ENCODE results near the gene IGLL5. TPM values are rescaled to one million over a fixed set of nuclear protein-coding genes. Genes with fewer than 3 reads are reported as not detected.
"Not testable (repeated sequence)": the region's sequence is repeated elsewhere in the genome, so short reads cannot be mapped to it uniquely, and the experiment has no call there.

The IGLL5 gene
- total RNA-seq, 1 donor from 2014 or later = 1.5 TPM

- DNase-seq (ENCODE audit: low spot score) = no peak
Observed at GRCh38 chr22:22914726-22915669, 27.4 kb downstream of the IGLL5 start.

- no peak for DNase-seq (ENCODE audit: low spot score)
Observed at GRCh38 chr22:22915670-22916035, 28.0 kb downstream of the IGLL5 start.

- no peak for DNase-seq (ENCODE audit: low spot score)
Observed at GRCh38 chr22:22916215-22916951, 28.8 kb downstream of the IGLL5 start.

GRCh38 chr22:22916952-22917290 lies 29.3 kb downstream of the IGLL5 start:
- DNase-seq (ENCODE audit: low spot score) = no peak

- DNase-seq (ENCODE audit: low spot score) = no peak
Observed at GRCh38 chr22:22917377-22917776, 29.8 kb downstream of the IGLL5 start.

- DNase-seq (ENCODE audit: low spot score) = no peak
Observed at GRCh38 chr22:22918297-22918965, 30.8 kb downstream of the IGLL5 start.

GRCh38 chr22:22919041-22919440 lies 31.4 kb downstream of the IGLL5 start:
- no peak for DNase-seq (ENCODE audit: low spot score)

GRCh38 chr22:22920104-22920654 lies 32.6 kb downstream of the IGLL5 start:
- DNase-seq (ENCODE audit: low spot score) = no peak

- DNase-seq (ENCODE audit: low spot score) = no peak
Observed at GRCh38 chr22:22920910-22921550, 33.4 kb downstream of the IGLL5 start.

GRCh38 chr22:22921575-22921974 lies 34.0 kb downstream of the IGLL5 start:
- no peak for DNase-seq (ENCODE audit: low spot score)

GRCh38 chr22:22922092-22922953 lies 34.7 kb downstream of the IGLL5 start:
- not testable (repeated sequence) for DNase-seq (ENCODE audit: low spot score)

- no peak for DNase-seq (ENCODE audit: low spot score)
Observed at GRCh38 chr22:22922954-22923319, 35.3 kb downstream of the IGLL5 start.

GRCh38 chr22:22923379-22923778 lies 35.8 kb downstream of the IGLL5 start:
- DNase-seq (ENCODE audit: low spot score) = no peak

- no peak for DNase-seq (ENCODE audit: low spot score)
Observed at GRCh38 chr22:22923930-22924329, 36.3 kb downstream of the IGLL5 start.

GRCh38 chr22:22924369-22925145 lies 36.9 kb downstream of the IGLL5 start:
- no peak for DNase-seq (ENCODE audit: low spot score)

GRCh38 chr22:22925146-22925804 lies 37.7 kb downstream of the IGLL5 start:
- DNase-seq (ENCODE audit: low spot score) = no peak

- DNase-seq (ENCODE audit: low spot score) = no peak
Observed at GRCh38 chr22:22925805-22926369, 38.3 kb downstream of the IGLL5 start.

- DNase-seq (ENCODE audit: low spot score) = no peak
Observed at GRCh38 chr22:22926370-22927195, 39.0 kb downstream of the IGLL5 start.

Measured in mucosa of gallbladder (tissue), 1 donor.